NT2/D1 (cell line): ENCODE measurements around the gene ARHGEF26.

ENCODE experiments used
- DNase-seq: peaks from one replicate; pipeline ENCODE4 v3.0.0-alpha.2; 2011; ENCODE audit warnings: low read depth, low spot score
- H3K27me3 ChIP-seq: 2 replicates; pipeline ENCODE4 v1.6.0; 2011; ENCODE audit warnings: mild to moderate bottlenecking; ENCODE audit not compliant: insufficient read length, insufficient read depth
- H3K36me3 ChIP-seq: 2 replicates; pipeline ENCODE4 v1.6.1; 2011; ENCODE audit warnings: mild to moderate bottlenecking, low read length, mixed read lengths; ENCODE audit not compliant: insufficient read depth, insufficient read length
- H3K4me1 ChIP-seq: 2 replicates; pipeline ENCODE4 v1.5.1; 2011; ENCODE audit not compliant: insufficient read depth, insufficient read length
- H3K4me3 ChIP-seq: 2 replicates; pipeline ENCODE4 v1.5.1; 2011; ENCODE audit warnings: low read depth; ENCODE audit not compliant: insufficient read length
- H3K9ac ChIP-seq: 2 replicates; pipeline ENCODE4 v1.6.0; 2011; ENCODE audit warnings: low read depth; ENCODE audit not compliant: insufficient read length
- H3K9me3 ChIP-seq: 2 replicates; pipeline ENCODE4 v1.5.1; 2011; ENCODE audit warnings: mild to moderate bottlenecking, low read length; ENCODE audit not compliant: insufficient read depth
- SUZ12 ChIP-seq: IDR thresholded peaks from 2 replicates; pipeline ENCODE4 v1.6.1; 2011; ENCODE audit not compliant: insufficient read length, insufficient read depth; ENCODE audit errors: extremely low read depth
- YY1 ChIP-seq: IDR thresholded peaks from 2 replicates; pipeline ENCODE4 v1.6.1; 2011; ENCODE audit not compliant: insufficient read length, insufficient read depth
- ZNF274 ChIP-seq: IDR thresholded peaks from 2 replicates; pipeline ENCODE4 v1.6.1; 2011; ENCODE audit warnings: mild to moderate bottlenecking, low read depth, low read length

ARHGEF26 gene, protein sequence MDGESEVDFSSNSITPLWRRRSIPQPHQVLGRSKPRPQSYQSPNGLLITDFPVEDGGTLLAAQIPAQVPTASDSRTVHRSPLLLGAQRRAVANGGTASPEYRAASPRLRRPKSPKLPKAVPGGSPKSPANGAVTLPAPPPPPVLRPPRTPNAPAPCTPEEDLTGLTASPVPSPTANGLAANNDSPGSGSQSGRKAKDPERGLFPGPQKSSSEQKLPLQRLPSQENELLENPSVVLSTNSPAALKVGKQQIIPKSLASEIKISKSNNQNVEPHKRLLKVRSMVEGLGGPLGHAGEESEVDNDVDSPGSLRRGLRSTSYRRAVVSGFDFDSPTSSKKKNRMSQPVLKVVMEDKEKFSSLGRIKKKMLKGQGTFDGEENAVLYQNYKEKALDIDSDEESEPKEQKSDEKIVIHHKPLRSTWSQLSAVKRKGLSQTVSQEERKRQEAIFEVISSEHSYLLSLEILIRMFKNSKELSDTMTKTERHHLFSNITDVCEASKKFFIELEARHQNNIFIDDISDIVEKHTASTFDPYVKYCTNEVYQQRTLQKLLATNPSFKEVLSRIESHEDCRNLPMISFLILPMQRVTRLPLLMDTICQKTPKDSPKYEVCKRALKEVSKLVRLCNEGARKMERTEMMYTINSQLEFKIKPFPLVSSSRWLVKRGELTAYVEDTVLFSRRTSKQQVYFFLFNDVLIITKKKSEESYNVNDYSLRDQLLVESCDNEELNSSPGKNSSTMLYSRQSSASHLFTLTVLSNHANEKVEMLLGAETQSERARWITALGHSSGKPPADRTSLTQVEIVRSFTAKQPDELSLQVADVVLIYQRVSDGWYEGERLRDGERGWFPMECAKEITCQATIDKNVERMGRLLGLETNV

GRCh38 chr3:154120961-154121700 is at the start of gene ARHGEF26:
Gene ARHGEF26, plus strand, starts transcription at chr3:154121390. Its CDS starts 603 bp downstream, at chr3:154121993.
- peaks cover 32% of the 10 kb centered on the region for H3K27me3 ChIP-seq
- no peaks in the 10 kb centered on the region for H3K36me3 ChIP-seq
- peak within 1 kb of the TSS; percentile 82 for H3K9ac ChIP-seq
- peak; percentile 75 for DNase-seq
- H3K4me1 ChIP-seq = no peaks in the 10 kb centered on the region
- H3K4me3 ChIP-seq = peak within 1 kb of the TSS; percentile 67
- H3K9me3 ChIP-seq = no peaks in the 10 kb centered on the region
- TF ChIP-seq YY1 = no peak
- no peak for TF ChIP-seq SUZ12
- no peak for TF ChIP-seq ZNF274

GRCh38 chr3:154074966-154075365 is 46.2 kb upstream of the ARHGEF26 start:
- Histone ChIP-seq H3K9ac (no peak overlapping the region), H3K27me3 (no peaks in the 10 kb centered on the region), H3K36me3 (no peaks in the 10 kb centered on the region), H3K9me3 (peaks cover 3% of the 10 kb centered on the region; the same call in 1 of the 2 replicates), H3K4me3 (no peak overlapping the region), H3K4me1 (no peaks in the 10 kb centered on the region)
- TF ChIP-seq YY1 = no peak
- TF ChIP-seq ZNF274 = no peak
- TF ChIP-seq SUZ12 = no peak
- DNase-seq = no peak

- H3K4me3 ChIP-seq = no peak overlapping the region
- H3K4me1 ChIP-seq = no peaks in the 10 kb centered on the region
- TF ChIP-seq YY1 (no peak), SUZ12 (no peak), ZNF274 (no peak)
- H3K27me3 ChIP-seq = no peaks in the 10 kb centered on the region
- H3K9ac ChIP-seq = no peak overlapping the region
- H3K9me3 ChIP-seq = peaks cover 3% of the 10 kb centered on the region; the same call in 1 of the 2 replicates
- no peaks in the 10 kb centered on the region for H3K36me3 ChIP-seq
- no peak for DNase-seq
Measured at GRCh38 chr3:154078672-154079071, 42.5 kb upstream of the ARHGEF26 start.

GRCh38 chr3:154081305-154081704 is 39.9 kb upstream of the ARHGEF26 start:
- Histone ChIP-seq H3K27me3 (no peaks in the 10 kb centered on the region), H3K36me3 (no peaks in the 10 kb centered on the region), H3K4me3 (no peak overlapping the region), H3K9me3 (peaks cover 3% of the 10 kb centered on the region; the same call in 1 of the 2 replicates), H3K4me1 (no peaks in the 10 kb centered on the region), H3K9ac (no peak overlapping the region)
- DNase-seq = no peak
- no peak for TF ChIP-seq ZNF274
- TF ChIP-seq YY1 = no peak
- no peak for TF ChIP-seq SUZ12

DNA sequence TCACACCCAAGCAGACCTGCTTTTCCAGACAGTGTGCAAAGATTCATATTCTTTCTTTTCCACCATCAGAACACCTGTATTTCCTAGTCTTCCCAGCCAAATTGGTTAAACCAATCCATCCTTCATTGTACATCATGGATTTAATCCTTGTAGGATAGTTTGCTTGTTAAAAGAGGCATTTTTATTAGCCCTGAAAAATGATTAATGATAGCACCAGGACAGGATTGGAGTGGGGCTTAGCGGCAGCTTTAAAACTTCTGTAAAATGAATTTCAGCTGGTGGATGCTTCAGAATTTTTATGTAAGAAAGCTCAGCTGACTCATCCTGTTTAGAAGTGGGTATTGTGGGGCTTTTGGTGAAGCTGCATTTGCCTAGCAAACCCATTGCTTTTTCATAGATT is 36.1 kb upstream of the ARHGEF26 start:
- H3K9me3 ChIP-seq = peaks cover 11% of the 10 kb centered on the region; the same call in 1 of the 2 replicates
- no peaks in the 10 kb centered on the region for H3K4me1 ChIP-seq
- no peak overlapping the region for H3K9ac ChIP-seq
- TF ChIP-seq SUZ12 = no peak
- TF ChIP-seq YY1 = no peak
- TF ChIP-seq ZNF274 = no peak
- H3K27me3 ChIP-seq = no peaks in the 10 kb centered on the region
- H3K4me3 ChIP-seq = no peak overlapping the region
- DNase-seq = no peak
- no peaks in the 10 kb centered on the region for H3K36me3 ChIP-seq

- no peaks in the 10 kb centered on the region for H3K4me1 ChIP-seq
- peaks cover 11% of the 10 kb centered on the region; the same call in 1 of the 2 replicates for H3K9me3 ChIP-seq
- H3K9ac ChIP-seq = no peak overlapping the region
- no peak for DNase-seq
- H3K36me3 ChIP-seq = no peaks in the 10 kb centered on the region
- H3K4me3 ChIP-seq = no peak overlapping the region
- TF ChIP-seq SUZ12 (no peak), ZNF274 (no peak), YY1 (no peak)
- H3K27me3 ChIP-seq = no peaks in the 10 kb centered on the region
Measured at GRCh38 chr3:154085799-154086198, 35.4 kb upstream of the ARHGEF26 start.
